NCI-H2171 (cell line): ENCODE measurements around the gene SNUPN.

ENCODE experiments used
- DNase-seq: peaks from one replicate; lab custom pipeline; 2025; lab: John Stamatoyannopoulos, UW

SNUPN gene

DNA sequence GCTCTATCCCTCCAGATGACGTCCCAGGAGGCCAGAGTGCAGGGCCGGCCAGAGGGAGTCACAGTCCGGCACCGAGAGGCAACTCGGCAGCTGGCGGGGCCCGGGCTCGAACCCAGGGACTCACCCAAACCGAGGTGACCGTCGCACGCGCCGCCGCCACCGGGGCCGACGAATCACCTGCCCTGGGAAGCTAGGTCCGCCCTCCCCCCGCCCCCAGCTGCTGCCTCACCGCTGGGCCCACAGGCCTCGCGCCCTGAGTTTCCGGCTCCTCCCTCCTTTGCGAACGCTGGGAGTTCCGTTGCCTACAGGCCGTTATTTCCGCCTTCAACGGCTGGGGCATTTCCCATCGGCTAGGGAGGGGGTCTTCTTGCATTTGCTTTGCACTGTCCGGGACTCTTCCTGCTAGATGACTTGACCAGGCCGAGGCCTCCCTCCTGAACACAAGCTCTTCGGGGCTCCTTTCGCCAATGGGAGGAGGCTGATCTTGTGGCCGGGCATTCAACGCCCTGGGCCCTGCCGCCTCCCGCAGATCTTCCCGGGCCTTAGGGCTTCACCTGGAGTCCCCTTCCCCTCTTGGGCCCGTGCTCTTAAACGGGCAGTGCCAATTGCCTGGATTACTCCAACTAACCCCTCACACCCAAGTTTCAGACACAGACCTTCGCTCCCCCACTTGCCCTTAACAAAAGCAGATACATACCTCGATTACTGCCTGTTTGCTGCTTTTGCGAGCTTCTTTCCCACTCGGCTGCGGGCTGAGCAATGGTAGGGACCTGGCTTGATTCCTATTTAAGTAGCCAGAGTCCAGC, at the start of gene SNUPN:
Gene SNUPN (minus strand): TSS at position 184 of the 806 bp plus-strand sequence. CDS start 4,674 bp downstream, outside the sequence.
- DNase-seq = peak; percentile 91

DNA sequence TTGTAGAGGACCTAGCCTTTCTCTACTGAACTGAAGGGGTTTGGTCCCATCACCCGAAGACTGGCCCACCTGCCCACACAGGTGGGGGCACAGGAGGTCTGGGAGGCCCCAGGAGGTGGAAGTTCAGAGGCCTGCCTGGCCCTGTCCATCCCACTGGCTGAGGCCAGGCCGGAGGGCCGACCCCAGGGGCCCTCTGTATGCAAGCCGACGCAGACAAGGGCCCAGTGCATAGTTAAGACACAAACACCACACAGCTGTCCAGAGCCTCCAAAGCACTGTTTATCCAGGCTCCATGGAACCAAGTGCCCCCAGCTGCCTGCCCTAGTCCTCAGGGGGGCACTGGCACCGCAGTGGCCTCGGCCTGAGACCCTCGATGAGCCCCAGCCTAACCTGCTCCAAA, 48.8 kb upstream of the SNUPN start:
- no peak for DNase-seq

DNA sequence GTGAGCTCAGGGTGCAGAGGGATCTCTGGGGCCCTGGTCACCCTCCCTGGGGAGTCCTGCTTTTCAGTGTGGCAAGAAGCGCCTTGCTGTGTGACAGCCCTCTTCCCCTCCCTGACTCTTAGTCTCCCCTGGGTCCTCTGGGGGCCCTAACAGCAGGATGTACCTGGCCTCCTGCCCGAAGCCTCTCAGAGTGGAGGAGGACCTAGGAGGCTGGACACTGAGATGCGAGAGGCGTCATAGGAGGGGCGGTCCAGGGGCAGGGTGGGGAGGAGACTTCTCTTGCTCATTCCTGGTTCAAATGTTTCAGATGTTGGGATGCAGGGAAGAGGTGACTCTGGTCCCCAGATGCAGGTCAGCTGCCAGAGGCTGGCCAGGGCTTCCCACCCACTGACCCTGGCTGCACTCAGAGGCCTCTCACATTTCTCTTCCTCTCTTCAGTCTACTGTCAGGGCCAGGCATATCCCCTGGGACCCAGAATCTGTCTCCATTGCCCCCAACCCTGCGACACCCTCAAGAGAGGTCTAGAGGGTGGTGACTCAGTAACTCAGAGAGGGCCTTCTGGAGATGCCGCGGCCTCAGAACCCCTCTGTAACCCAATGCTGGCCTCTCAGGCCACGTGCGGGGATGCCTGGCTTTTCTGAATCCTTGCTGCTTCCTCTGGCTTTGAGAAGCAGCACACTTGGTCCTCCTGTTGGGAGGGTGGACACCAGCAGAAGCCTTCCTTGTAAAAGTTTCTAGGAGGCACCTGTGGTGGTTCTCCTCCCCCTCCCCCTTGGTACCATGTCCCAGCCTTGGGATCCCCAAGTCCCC, 48.1 kb upstream of the SNUPN start:
- DNase-seq = no peak

DNA sequence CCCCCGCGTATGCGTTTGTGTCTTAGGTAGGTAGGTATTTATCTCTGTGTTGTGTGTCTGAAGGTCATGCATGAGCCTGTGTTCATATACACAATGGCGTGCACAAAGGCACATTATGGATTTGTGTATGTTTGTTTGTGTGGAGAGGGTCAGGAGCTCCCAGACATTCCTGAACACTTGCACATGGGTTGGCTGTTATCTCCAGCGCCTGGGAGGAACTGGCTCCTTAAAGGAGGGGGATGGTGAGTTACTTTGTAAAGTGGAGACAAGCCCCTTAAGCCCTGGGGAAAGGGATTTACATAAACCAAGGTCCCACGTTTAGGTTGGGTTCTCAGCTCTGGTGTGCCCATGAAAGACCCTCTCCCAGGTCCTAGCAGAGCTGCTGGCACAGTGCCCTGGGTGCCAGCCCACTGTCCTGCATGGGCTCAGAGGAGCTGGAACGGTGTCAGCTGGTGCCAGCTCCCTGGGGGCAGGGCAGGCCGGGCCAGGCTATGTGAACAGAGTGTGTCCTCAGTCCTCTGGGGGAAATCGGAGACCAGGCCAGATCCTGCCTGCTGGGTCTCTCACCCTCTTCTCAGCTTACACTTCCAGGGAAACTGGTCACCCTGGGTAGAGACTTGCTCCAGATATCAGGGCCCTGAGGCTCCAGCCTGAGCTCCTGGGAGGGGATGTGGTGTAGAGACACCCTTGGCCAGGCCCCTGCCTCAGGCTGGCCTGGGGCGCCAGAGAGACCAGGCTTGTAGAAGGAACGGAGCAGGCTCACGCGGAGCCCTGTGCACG, 47.3 kb upstream of the SNUPN start:
- DNase-seq = no peak

DNA sequence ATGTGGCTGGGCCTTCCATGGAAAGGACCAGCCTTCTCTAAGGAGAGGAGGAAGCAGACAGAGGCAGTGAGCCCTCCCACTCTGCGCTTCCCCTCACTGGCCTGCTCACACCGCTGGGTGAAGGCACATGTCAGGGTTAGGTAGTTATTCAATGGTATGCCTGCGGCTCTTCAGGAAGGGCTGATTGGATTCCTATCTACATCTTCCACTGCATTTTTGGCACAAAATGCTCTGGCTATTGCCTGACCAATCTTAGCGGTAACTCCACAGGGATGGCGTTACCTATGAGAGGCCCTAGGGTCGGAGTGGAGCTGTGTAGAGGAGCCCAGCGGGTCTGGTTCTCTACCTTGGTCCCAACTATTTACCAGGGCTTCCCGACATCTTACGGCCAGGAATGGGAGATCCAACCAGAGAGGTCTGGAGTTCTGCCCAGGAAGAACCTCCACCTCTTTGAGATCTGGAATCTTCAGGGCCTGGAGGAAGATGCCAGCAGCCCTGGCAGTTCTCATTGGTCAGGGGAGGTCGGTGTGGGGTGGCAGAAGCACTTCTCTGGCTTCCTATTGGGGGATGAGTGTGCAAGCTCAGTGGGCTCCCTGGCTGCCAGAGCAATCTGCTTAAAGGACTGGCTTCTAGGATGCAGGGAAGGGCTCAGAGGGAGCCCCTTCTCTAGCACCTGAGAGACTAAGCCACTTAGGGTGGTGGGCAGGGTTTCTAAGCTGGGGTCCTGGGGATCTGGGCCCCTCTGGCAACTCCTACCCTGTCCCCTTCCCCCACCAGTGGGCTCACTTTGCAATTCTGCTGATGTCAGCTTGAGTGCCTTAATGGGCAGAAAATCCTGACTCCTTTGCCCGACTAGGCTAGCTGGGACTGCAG, 46.4 kb upstream of the SNUPN start:
- no peak for DNase-seq

DNA sequence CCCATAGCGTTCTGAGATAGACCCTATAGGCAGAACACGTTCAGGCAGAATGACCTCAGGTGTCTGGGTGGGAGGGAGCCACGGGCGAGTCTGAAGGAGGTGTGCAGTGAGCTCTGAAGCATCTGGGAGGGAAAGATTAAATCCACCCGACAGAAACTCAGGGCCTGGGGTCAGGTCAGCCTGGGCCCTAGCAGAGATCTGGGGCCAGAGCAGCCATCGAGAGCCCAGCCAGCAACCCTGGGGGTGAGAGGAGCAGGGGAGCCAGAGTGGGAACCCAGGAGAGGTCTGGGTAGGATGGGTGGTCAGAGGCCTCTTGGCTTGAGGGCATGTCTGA, 44.3 kb upstream of the SNUPN start:
- no peak for DNase-seq

DNA sequence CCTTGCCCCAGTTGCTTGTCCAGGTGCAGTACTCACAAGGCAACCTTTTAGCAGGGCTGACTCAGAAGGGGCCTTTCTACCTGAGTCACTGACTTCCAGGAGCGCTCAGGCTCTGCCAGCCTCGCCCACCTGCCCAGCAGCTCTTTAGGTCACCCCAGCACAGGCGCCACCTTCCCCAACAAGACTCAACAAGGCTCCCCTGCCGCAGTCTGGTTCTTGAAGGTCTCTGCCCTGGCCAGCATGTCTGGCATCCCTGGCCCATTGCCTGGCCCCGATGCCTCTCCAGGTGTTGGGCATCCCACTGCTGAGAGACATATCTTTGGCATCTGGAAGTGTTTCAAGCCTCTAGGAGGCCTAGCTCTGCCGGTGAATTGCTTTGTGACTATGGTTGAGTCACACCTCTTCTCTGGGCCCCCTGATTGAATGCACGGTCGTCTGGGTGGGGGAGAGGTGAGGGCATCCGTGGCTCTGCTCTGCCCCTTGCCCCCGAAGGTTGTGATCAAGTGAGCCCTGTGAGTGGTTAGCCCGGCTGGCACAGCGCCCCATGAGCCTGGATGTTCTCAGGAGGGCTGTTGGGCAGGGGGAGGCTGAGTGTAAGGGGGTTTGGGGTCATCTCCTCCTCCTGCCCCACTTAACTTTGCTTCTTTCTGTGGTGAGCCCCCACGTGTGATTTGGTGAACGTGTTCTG, 43.8 kb upstream of the SNUPN start:
- DNase-seq = no peak

DNA sequence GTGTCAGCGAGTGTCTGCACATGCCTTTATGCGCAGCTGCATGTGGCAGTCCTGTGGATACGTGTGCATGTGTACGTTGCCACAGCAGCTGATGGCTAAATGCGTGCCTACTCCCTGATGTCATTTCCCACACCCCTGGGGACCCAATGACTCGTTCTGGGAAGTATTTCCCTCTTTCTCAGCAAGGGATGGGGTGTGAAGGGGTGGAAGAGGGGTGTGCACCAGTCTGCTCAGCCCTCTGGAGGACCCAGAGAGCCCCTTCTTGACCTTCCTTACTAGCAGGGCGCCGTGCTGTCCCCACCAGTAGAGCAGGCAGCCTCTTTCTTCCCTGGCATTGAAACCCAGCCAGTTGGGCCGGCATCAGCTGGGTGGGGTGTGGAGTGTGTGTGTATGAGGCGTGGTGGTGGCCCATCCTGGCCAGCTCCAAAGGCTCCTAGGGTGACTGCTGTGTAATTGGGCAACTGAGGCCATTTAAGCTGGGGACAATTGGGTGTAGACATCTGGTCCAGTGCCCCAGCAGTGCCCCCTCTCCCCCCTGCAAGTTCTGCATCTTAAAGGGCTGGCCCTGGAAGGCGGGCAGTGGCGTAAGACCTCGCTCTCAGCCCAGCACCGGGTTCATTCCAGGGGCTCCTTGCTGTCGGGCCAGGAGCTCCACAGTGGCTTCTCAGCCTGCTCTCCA, 41.4 kb upstream of the SNUPN start:
- DNase-seq = no peak

DNA sequence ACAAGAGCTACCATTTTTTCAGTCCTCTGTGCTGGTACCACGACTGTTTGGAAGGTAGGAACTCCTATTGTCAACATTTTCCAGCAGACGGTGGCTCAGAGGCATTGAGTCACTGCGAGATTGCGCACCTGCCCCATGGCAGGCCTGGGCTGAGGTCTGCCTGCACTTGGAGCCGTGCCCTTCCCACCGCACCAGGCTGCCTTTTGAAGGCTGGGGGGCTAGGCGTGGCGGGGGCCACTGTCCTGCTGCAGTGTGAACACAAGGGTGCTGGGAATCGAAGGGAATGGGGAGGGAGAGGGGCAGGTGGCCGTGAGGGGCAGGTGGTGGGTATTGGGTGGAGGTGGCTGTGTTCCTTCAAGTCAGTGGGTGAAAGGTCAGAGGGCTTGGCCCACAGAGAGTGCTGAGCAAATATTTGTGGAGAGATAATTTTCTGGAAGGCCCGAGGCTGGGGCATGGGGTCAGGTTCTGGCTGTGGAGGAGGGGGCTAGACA, 38.5 kb upstream of the SNUPN start:
- no peak for DNase-seq

DNA sequence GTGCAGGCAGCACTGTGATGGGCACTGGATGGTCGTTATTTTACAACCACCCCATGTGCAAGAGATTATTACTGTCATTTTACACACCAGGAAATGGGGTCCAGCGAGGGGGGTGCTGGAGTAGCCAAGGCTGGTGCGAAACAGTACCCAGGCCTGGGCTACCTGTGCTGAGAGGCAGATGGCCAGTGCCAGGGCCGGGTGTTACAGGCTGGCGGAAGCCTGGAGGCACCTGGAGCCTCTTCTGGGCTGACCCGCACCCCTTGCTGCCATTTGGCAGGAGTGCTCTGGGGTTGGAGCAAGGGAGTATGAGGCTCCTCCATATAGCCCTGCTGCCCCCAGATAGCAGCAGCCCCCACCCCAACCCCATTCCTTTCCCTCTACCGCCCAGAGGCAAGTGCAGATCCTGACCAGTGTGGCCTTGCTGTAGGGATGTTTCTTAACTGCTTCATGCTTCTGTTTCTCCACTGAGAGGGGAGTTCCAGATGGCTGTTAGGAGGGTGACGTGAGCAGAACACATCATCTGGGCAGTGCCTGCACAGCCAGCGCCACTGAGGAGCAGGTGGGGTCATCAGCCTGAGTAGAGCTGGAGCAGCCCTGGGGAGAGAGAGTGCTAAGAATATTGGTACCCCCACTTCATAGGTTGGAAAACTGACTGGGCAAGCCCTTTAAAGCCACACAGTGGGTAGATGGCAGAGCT, 37.4 kb upstream of the SNUPN start:
- DNase-seq = no peak

DNA sequence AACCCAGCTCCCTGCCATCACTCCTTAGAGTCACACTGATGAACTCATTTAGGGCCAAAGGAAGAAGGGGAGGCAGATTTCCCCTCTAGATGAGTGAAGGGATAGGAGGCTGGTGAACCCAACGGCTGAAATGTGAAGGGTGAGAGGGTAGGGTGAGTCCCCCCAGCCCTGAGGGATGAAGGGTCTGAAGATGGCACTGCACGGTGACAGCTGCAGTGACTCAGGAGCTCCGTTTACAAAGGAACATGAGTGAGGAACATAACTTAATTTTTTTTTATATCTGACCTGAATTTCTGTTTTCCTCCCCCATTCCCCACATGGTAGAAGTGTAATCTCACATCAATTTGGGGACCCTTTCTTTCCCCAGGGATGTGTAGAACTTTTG, 36.2 kb upstream of the SNUPN start:
- DNase-seq = no peak

DNA sequence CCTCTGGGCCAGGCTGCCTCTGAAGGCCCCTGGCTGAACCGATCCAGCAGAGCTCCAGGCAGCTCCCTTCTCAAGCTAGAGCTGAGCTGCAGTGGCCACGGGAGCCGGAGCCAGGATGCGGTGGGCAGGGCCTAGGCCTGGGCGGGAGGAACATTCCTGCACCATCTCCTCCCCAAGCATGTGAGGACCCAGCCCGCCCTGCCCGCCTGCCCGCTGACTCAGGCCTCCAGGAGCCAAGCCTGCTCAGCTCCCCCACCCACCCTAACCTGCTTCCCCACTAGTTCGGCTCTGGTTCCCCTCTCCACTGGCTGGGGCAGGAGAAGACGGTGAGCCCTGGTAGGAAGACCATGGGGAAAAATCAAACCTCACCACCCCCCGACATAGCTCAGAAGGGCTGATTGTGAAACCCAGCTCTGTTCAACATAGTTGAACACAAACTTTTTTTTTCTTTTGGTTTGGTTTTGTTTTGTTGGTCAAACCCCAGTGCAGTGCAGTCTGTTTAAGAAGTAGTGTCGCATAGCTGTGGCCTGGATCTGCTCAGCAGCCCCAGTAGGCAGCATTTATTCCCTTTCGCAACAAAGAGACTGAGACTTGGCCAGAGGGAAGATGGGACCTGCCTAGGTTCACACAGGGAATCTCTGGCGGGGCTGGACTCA, 35.7 kb upstream of the SNUPN start:
- DNase-seq = no peak

DNA sequence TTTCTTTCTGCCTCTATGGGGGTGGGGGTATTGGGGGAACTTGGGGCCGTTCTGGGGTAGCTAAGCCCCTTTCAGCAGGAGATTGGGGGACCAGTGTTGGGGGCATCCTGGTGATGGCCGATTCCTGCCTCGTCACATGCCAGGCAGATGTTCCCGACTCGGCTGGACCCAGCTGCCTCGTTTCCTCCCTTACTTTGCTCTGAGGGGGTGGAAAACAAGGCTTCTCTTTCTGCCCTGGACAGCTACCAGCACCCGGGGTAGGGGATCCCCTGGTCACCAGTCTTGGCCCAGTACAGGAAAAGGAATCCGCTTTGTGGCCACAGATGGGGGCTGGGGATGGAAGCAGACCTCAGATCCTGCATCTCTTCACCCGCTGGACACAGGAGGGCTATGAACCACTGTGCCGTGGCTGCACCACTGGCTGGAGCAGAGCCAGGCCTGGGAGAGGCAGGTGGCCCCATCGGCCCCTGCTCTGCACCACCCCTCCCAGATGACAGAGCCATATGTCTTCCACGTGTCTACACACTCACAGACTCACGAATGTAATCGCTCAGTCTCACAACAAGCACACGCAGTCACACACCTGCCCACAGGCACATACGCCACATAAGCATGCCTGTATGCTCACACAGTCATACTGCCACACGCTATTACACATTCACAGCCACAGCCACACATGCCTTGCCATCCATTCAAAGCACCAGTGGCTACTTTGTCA, 34.6 kb upstream of the SNUPN start:
- peak; percentile 51 for DNase-seq

DNA sequence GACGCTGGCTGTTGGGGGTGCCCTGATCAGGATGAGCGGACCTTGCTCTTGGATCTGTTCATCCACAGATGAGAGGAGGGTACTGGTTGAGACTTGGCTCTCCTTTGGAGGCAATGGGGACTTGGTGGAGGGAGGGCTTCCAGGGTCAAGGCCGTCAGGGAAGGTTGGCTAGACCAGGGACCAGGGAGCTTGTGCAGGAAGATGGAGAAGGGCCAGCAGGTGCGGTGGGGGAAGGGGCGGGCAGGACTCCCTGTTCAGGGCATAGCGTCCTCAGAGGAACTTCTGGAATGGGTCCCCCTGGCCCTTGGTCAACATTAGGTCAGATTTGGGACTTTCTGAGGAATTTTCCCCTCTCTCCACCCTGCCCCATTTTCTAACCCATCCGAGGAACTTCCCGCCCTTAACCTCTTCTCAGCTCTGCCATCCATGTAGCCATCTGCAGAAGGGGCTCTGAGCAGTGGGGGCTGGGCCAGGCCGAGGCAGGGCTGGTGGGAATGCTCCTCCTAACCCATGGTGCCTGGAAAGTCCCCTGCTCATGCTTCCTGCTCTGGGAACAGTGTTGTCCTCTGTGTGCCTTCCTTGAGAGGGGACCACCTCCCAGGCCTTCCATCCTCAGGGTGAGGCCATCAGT, 33.7 kb upstream of the SNUPN start:
- DNase-seq = no peak

DNA sequence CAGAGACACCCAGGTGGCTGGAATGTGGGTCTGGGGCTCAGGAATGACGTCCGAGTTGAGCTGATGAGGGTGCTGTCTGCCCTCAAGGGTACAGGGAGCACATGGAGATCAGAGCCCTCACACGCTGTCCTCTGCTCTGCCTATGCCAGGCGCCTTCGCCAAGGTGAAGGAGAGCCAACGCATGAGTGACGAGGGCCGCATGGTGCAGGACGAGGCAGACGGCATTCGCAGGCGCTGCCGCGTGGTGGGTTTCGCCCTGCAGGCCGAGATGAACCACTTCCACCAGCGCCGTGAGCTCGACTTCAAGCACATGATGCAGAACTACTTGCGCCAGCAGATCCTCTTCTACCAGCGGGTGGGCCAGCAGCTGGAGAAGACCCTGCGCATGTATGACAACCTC, 31.3 kb upstream of the SNUPN start:
- no peak for DNase-seq

DNA sequence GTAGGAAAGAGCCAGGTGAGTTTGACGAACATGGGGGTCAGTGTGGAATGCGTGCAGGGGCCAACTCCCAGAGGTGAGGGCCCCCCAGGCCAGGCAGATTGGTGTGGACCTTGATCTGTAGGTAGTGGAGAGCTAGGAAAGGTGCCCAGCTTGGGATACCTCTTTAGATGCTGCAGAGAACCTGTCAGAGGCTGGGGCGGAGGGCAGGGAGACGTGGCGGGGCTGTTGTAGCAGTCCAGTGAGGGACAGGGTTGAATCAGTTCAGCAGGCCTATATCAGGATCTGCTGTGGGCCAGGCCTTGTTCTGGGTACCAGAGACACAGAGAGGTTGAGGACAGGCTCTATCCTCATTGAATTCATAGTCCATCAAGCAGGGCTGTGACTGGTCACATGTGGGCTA, 30.8 kb upstream of the SNUPN start:
- DNase-seq = no peak

DNA sequence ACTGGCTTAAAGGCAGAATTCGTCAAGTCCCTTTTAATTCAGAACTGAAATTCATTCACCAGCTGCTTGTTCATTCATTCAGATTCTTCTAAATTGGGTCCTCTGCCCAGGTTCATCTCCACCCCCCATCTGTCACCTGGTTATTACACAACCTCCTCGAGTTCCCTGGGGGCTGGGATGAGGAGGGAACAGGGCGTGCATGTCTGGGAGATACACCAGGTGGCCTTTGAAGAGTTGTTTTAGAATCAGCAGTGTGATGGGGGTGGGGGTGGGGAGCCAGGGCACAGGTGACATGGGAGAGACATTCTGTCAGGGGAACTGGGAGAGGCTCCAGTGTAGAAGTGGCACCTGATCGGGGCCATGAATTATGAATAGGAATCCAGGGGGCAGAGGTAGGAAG, 30.4 kb upstream of the SNUPN start:
- peak; percentile 98 for DNase-seq
